Memory B cell (primary cell): ENCODE results near the gene S1PR1.

Source experiments
- ATAC-seq: fragments of 150-1000 bp; cut with Tn5 transposase; 2 replicates; pipeline ENCODE4 v1.10.0; 2021; ENCODE audit warnings: low read depth, mild to moderate bottlenecking, moderate library complexity
- DNase-seq, 2 donors: peaks; one replicate each; pipeline ENCODE4 v3.0.0; 2022; ENCODE audit warnings: low spot score in 2 of 2
- H3K27ac Mint-ChIP-seq: one replicate; pipeline ENCODE4 v1.8.0; 2022; ENCODE audit warnings: mild to moderate bottlenecking, moderate library complexity, mixed read lengths
- H3K27me3 Mint-ChIP-seq: one replicate; pipeline ENCODE4 v1.8.0; 2022; ENCODE audit warnings: mixed read lengths
- H3K36me3 Mint-ChIP-seq: one replicate; pipeline ENCODE4 v1.8.0; 2022; ENCODE audit warnings: mild to moderate bottlenecking, mixed read lengths
- H3K4me1 Mint-ChIP-seq: one replicate; pipeline ENCODE4 v1.8.0; 2022; ENCODE audit warnings: mixed read lengths
- H3K4me3 Mint-ChIP-seq: one replicate; pipeline ENCODE4 v1.8.0; 2022; ENCODE audit warnings: mild to moderate bottlenecking, moderate library complexity, mixed read lengths
- H3K9me3 Mint-ChIP-seq: one replicate; pipeline ENCODE4 v1.8.0; 2022; ENCODE audit warnings: mixed read lengths

The S1PR1 gene

GRCh38 chr1:101235216-101235695 lies 1.6 kb upstream of the S1PR1 start:
- DNase-seq (no peak), ATAC-seq (no peak)
- Mint-ChIP-seq H3K36me3 (peaks cover 17% of the 10 kb centered on the region), H3K27ac (peak overlapping the region; percentile 95), H3K9me3 (peaks cover 3% of the 10 kb centered on the region), H3K4me3 (peak overlapping the region; percentile 95), H3K27me3 (no peaks in the 10 kb centered on the region), H3K4me1 (peaks cover 42% of the 10 kb centered on the region)

DNA sequence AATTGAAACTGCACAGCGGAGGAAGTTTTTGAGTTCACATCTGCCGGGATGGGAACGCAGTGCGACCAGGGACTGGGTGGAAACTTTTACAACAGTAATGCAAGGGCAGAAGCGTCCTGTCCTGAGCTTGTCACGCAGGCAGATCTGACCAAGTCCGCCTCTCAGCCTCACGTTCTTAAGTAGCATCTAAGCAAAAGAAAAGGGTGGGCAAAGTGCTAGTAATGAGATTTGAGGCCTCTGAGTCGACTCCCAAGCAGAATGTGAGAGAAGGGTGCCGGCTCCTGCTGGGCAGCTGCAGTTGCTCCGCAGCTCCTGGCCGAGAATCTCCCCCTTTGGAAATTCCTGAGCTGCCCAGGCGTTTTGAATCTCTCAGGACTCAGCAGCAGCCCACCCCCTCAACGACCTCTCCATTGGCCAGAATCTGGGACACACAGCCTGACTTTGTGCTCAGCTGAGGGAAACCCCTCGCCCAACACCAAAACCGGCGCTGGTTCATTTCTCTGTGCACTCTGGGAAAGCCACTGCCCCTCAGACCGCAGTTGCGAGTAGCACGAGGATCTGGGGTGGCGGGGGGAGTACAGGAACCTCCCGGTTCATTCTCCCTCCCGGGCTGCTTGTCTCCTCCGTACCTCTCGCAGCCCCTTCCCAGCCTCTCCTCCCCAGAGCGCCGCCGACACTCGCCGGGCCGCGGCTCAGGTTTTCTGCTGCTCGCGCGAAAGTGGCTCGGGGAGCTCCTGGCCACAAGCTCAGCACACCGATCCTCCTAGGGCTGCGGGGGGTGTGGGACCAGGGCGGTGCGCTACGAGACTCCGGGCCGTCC lies 913 bp upstream of the S1PR1 start:
- Mint-ChIP-seq H3K36me3 (peaks cover 19% of the 10 kb centered on the region), H3K4me1 (peaks cover 47% of the 10 kb centered on the region), H3K27me3 (no peaks in the 10 kb centered on the region), H3K9me3 (peaks cover 3% of the 10 kb centered on the region), H3K4me3 (peak overlapping the region; percentile 95), H3K27ac (peak overlapping the region; percentile 95)
- ATAC-seq: peak; percentile 50
- peak; percentile 11 to 60 for DNase-seq

DNA sequence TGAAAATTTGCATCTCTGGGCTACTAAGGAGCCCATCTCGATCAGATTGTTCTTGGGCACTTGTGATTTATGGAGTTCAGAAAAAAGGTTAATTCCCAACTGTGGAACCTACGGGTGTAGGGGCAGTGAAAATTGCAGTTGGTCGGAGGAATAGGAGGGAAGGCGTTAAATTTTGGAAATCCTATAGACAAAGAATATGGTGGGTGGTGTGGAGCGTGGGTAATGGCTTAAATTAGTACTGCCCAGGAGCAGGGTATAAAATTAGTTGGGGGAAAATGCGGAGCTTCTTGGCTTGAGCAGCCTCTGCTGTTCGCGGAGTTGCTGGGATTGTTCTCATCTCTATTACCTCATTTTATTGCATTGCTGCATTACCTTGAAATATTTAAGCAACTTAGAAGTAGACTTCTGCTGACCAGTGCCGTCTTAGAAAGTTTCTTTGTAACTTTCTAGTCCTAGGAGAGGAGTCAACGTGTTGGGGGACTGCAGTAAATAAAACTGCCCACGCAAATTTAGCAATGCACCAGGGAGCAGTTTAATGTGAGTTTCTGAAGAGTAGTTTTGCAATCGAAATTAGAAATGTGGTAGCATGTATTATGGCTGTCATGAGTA lies 514 bp downstream of the S1PR1 start:
- peak overlapping the region; percentile 95 for H3K4me3 Mint-ChIP-seq
- peaks cover 50% of the 10 kb centered on the region for H3K4me1 Mint-ChIP-seq
- peaks cover 22% of the 10 kb centered on the region for H3K36me3 Mint-ChIP-seq
- peak; percentile 27 for ATAC-seq
- H3K27ac Mint-ChIP-seq: peak overlapping the region; percentile 95
- DNase-seq: peak in 1 of 2 donors; percentile 19
- no peaks in the 10 kb centered on the region for H3K9me3 Mint-ChIP-seq
- H3K27me3 Mint-ChIP-seq: no peaks in the 10 kb centered on the region

- ATAC-seq: peak; percentile 32
- DNase-seq: peak; percentile 9 to 39
- Mint-ChIP-seq H3K4me3 (peak overlapping the region; percentile 95), H3K27ac (peak overlapping the region; percentile 95), H3K27me3 (no peaks in the 10 kb centered on the region), H3K9me3 (no peaks in the 10 kb centered on the region), H3K36me3 (peaks cover 27% of the 10 kb centered on the region), H3K4me1 (peaks cover 50% of the 10 kb centered on the region)
Measured at GRCh38 chr1:101238031-101238628, 1.3 kb downstream of the S1PR1 start.

- Mint-ChIP-seq H3K27me3 (no peaks in the 10 kb centered on the region), H3K9me3 (no peaks in the 10 kb centered on the region), H3K36me3 (peaks cover 29% of the 10 kb centered on the region), H3K4me3 (peak overlapping the region; percentile 95), H3K27ac (peak overlapping the region; percentile 95), H3K4me1 (peaks cover 48% of the 10 kb centered on the region)
- peak; percentile 35 for ATAC-seq
- DNase-seq: peak; percentile 77 to 93
Measured at GRCh38 chr1:101238681-101239094, 1.9 kb downstream of the S1PR1 start.

DNA sequence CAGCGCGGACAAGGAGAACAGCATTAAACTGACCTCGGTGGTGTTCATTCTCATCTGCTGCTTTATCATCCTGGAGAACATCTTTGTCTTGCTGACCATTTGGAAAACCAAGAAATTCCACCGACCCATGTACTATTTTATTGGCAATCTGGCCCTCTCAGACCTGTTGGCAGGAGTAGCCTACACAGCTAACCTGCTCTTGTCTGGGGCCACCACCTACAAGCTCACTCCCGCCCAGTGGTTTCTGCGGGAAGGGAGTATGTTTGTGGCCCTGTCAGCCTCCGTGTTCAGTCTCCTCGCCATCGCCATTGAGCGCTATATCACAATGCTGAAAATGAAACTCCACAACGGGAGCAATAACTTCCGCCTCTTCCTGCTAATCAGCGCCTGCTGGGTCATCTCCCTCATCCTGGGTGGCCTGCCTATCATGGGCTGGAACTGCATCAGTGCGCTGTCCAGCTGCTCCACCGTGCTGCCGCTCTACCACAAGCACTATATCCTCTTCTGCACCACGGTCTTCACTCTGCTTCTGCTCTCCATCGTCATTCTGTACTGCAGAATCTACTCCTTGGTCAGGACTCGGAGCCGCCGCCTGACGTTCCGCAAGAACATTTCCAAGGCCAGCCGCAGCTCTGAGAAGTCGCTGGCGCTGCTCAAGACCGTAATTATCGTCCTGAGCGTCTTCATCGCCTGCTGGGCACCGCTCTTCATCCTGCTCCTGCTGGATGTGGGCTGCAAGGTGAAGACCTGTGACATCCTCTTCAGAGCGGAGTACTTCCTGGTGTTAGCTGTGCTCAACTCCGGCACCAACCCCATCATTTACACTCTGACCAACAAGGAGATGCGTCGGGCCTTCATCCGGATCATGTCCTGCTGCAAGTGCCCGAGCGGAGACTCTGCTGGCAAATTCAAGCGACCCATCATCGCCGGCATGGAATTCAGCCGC lies 2.5 kb downstream of the S1PR1 start:
- Mint-ChIP-seq H3K4me3 (peak overlapping the region; percentile 95), H3K9me3 (no peaks in the 10 kb centered on the region), H3K27me3 (no peaks in the 10 kb centered on the region), H3K27ac (peak overlapping the region; percentile 95), H3K4me1 (peaks cover 46% of the 10 kb centered on the region), H3K36me3 (peaks cover 32% of the 10 kb centered on the region)
- no peak for DNase-seq
- no peak for ATAC-seq

DNA sequence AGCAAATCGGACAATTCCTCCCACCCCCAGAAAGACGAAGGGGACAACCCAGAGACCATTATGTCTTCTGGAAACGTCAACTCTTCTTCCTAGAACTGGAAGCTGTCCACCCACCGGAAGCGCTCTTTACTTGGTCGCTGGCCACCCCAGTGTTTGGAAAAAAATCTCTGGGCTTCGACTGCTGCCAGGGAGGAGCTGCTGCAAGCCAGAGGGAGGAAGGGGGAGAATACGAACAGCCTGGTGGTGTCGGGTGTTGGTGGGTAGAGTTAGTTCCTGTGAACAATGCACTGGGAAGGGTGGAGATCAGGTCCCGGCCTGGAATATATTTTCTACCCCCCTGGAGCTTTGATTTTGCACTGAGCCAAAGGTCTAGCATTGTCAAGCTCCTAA lies 3.2 kb downstream of the S1PR1 start:
- H3K4me1 Mint-ChIP-seq: peaks cover 44% of the 10 kb centered on the region
- H3K27ac Mint-ChIP-seq: peak overlapping the region; percentile 95
- ATAC-seq: no peak

DNA sequence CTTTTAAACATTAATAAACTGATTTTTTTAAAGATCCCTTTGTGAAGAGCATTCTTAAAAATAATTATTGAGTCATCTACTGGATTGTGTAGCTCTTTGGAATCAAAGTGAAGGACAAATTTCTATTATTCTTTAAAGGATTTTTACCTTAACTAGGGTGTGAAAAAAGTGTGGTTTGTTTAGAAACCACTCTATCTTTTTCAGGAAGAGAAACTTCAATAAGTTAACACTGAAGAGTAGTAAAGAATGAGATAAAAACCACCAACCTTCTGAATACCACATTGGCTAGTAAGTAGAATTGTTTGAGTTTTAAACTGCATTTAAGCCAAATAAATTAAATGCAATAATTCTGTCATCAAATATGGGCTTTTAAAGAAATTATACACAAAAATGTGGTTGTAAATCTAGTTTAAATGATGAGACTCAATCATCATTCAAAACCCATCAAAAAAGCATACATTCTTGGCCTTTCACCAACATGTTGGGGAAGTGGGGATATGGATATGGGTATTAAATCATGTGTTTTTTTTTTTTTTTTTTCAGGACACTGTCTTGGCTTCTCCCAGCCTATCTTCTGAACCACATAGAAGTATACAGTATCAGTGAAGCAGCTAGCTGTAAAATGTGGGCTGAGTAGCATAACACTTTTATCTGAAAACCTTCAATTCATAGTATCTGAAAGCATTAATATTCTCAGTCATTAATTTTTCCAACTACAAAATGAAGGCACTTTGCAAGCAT lies 4.8 kb downstream of the S1PR1 start:
- Mint-ChIP-seq H3K36me3 (peaks cover 32% of the 10 kb centered on the region), H3K4me3 (peak overlapping the region; percentile 27), H3K9me3 (no peaks in the 10 kb centered on the region), H3K27ac (no peak overlapping the region), H3K4me1 (peaks cover 51% of the 10 kb centered on the region), H3K27me3 (no peaks in the 10 kb centered on the region)
- no peak for DNase-seq
- no peak for ATAC-seq

More for the DNA sequence above, 3.2 kb downstream of the S1PR1 start:
- H3K9me3 Mint-ChIP-seq: no peaks in the 10 kb centered on the region
- peaks cover 32% of the 10 kb centered on the region for H3K36me3 Mint-ChIP-seq
- peak overlapping the region; percentile 95 for H3K4me3 Mint-ChIP-seq
- DNase-seq: no peak
- no peaks in the 10 kb centered on the region for H3K27me3 Mint-ChIP-seq

- Mint-ChIP-seq H3K4me1 (peaks cover 57% of the 10 kb centered on the region), H3K9me3 (no peaks in the 10 kb centered on the region), H3K27me3 (no peaks in the 10 kb centered on the region), H3K36me3 (peaks cover 31% of the 10 kb centered on the region), H3K27ac (peak overlapping the region; percentile 47), H3K4me3 (no peak overlapping the region)
- ATAC-seq (no peak), DNase-seq (no peak)
Measured at GRCh38 chr1:101242324-101243050, 5.7 kb downstream of the S1PR1 start.

GRCh38 chr1:101243751-101244150 lies 6.9 kb downstream of the S1PR1 start:
- no peak for DNase-seq
- no peaks in the 10 kb centered on the region for H3K27me3 Mint-ChIP-seq
- H3K36me3 Mint-ChIP-seq: peaks cover 28% of the 10 kb centered on the region
- peaks cover 58% of the 10 kb centered on the region for H3K4me1 Mint-ChIP-seq
- no peak overlapping the region for H3K27ac Mint-ChIP-seq
- no peaks in the 10 kb centered on the region for H3K9me3 Mint-ChIP-seq
- H3K4me3 Mint-ChIP-seq: no peak overlapping the region
- no peak for ATAC-seq

GRCh38 chr1:101244842-101245241 lies 8.0 kb downstream of the S1PR1 start:
- DNase-seq (no peak), ATAC-seq (no peak)
- Mint-ChIP-seq H3K4me3 (no peak overlapping the region), H3K27me3 (no peaks in the 10 kb centered on the region), H3K27ac (no peak overlapping the region), H3K4me1 (peaks cover 51% of the 10 kb centered on the region), H3K36me3 (peaks cover 19% of the 10 kb centered on the region), H3K9me3 (no peaks in the 10 kb centered on the region)

DNA sequence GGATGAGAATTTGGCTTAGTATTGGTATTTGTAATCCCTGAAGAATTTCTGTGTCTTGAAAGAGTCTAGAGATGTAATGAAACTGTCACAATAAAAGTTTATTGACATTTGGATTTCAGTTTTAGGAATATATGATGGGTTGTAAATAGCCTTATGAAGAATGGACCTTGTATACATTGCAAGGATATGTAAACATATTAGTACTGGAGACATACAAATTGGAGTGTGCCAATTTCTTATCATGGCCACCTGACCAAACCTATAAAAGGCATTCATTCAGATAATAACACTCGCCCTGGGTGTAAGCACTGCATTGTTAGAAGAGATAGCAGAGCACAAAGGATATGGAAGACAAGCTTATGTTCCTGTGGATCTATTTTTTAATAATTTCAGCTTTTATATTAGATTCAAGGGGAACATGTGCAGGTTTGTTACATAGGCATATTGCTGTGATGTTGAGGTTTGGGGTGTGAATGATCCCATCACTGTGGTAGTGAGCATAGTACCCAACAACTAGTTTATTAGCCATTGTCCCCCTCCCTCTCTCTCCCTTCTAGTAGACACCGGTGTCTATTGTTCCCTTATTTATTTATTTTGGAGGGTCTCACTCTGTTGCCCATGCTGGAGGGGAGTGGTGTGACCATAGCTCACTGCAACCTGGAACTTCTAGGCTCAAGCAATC lies 8.6 kb downstream of the S1PR1 start:
- Mint-ChIP-seq H3K27me3 (no peaks in the 10 kb centered on the region), H3K9me3 (no peaks in the 10 kb centered on the region), H3K4me3 (no peak overlapping the region), H3K27ac (no peak overlapping the region), H3K4me1 (peaks cover 53% of the 10 kb centered on the region), H3K36me3 (peaks cover 16% of the 10 kb centered on the region)
- no peak for DNase-seq
- ATAC-seq: no peak
